Hepatocyte (in vitro differentiated cells): ENCODE data around the gene ANKS1B. TPM values are rescaled to one million over a fixed set of nuclear protein-coding genes. Genes with fewer than 3 reads are reported as not detected.

Experiments
- DNase-seq: peaks from one replicate; pipeline ENCODE4 v3.0.0-alpha.2; 2016; ENCODE audit warnings: low spot score
- H2AFZ ChIP-seq: fragments of 200-600 bp; sonication (generic); 2 replicates; pipeline ENCODE4 v1.6.0; 2016; ENCODE audit warnings: antibody characterized with exemption, mild to moderate bottlenecking
- H3K27ac ChIP-seq: fragments of 200-600 bp; sonication (generic); 2 replicates; pipeline ENCODE4 v1.5.1; 2016; ENCODE audit warnings: mild to moderate bottlenecking
- H3K27me3 ChIP-seq: fragments of 200-600 bp; sonication (generic); 2 replicates; pipeline ENCODE4 v1.6.1; 2016
- H3K36me3 ChIP-seq: fragments of 200-600 bp; sonication (generic); replicated peaks from 2 replicates; pipeline ENCODE4 v1.5.1; 2016; ENCODE audit warnings: low read depth; ENCODE audit not compliant: insufficient read depth
- H3K4me1 ChIP-seq: fragments of 200-600 bp; sonication (generic); 2 replicates; pipeline ENCODE4 v1.5.1; 2016; ENCODE audit warnings: mild to moderate bottlenecking, moderate library complexity; ENCODE audit not compliant: insufficient read depth
- H3K4me2 ChIP-seq: fragments of 200-600 bp; sonication (generic); 2 replicates; pipeline ENCODE4 v1.6.0; 2016
- H3K4me3 ChIP-seq: fragments of 200-600 bp; sonication (generic); 2 replicates; pipeline ENCODE4 v1.5.1; 2016; ENCODE audit warnings: mild to moderate bottlenecking
- H3K79me2 ChIP-seq: fragments of 200-600 bp; sonication (generic); 2 replicates; pipeline ENCODE4 v1.6.0; 2017; ENCODE audit warnings: mild to moderate bottlenecking
- H3K9me2 ChIP-seq: fragments of 200-600 bp; sonication (generic); replicated peaks from 2 replicates; pipeline ENCODE4 v1.6.0; 2017; ENCODE audit warnings: mild to moderate bottlenecking; ENCODE audit not compliant: insufficient read depth
- H3K9me3 ChIP-seq: fragments of 200-600 bp; sonication (generic); 2 replicates; pipeline ENCODE4 v1.5.1; 2016; ENCODE audit warnings: low read depth, mild to moderate bottlenecking
- H4K20me1 ChIP-seq: fragments of 200-600 bp; sonication (generic); 2 replicates; pipeline ENCODE4 v1.6.0; 2016; ENCODE audit warnings: mild to moderate bottlenecking; ENCODE audit not compliant: insufficient read depth, poor library complexity, severe bottlenecking
- CTCF ChIP-seq: fragments of 200-600 bp; sonication (generic); IDR thresholded peaks from 2 replicates; pipeline ENCODE4 v1.5.1; 2016; ENCODE audit warnings: antibody characterized with exemption, mild to moderate bottlenecking; ENCODE audit not compliant: poor library complexity
- EZH2 ChIP-seq: fragments of 200-600 bp; sonication (generic); IDR thresholded peaks from 2 replicates; pipeline ENCODE4 v1.6.1; 2016; ENCODE audit warnings: antibody characterized with exemption, mild to moderate bottlenecking, borderline replicate concordance
- EZH2phosphoT487 ChIP-seq: fragments of 200-600 bp; sonication (generic); IDR thresholded peaks from one replicate; pipeline ENCODE4 v1.6.1; 2018; ENCODE audit warnings: antibody characterized with exemption, mild to moderate bottlenecking, low read depth, moderate library complexity; ENCODE audit not compliant: unreplicated experiment, severe bottlenecking
- WGBS: methylation state at CpG from one replicate; pipeline ENCODE4 v1.1.6; 2016; ENCODE audit warnings: low lambda C conversion rate; ENCODE audit errors: missing lambda C conversion rate; 5-methylcytosine and 5-hydroxymethylcytosine counted together
- polyA plus RNA-seq: library from polyadenylated mRNA; unstranded; fragments of >200 nt; fragmentation: Nextera tagmentation; extraction: Ambion mirVana; gene quantifications from 2 replicates; pipeline ENCODE4 v1.2.1, GENCODE V29; 2016
- total RNA-seq: library from RNA; depleted of rRNA; stranded (reverse); fragments of >200 nt; gene quantifications from 2 replicates; pipeline ENCODE4 v1.2.3, GENCODE V29; 2014

Gene ANKS1B
- total and polyA plus RNA-seq, 2 experiments from 2014 or later = 1.6 to 2.2 TPM

- Histone ChIP-seq H2AFZ (no peak overlapping the region), H3K36me3 (no peaks in the 10 kb centered on the region), H3K27ac (no peak overlapping the region), H3K79me2 (no peaks in the 10 kb centered on the region), H3K9me2 (no peaks in the 10 kb centered on the region), H3K4me1 (no peaks in the 10 kb centered on the region), H3K27me3 (no peaks in the 10 kb centered on the region), H3K4me3 (no peak overlapping the region), H3K4me2 (no peak overlapping the region), H4K20me1 (no peaks in the 10 kb centered on the region), H3K9me3 (no peaks in the 10 kb centered on the region)
- TF ChIP-seq EZH2phosphoT487 = no peak
- no peak for TF ChIP-seq CTCF
- TF ChIP-seq EZH2 = no peak
- WGBS = 91% methylated on average over 2 of the region's 2 CpGs
- DNase-seq = no peak
These were observed 1201.3 kb downstream of the ANKS1B start for GRCh38 chr12:98783420-98783819.

- H3K9me2 ChIP-seq = no peaks in the 10 kb centered on the region
- no peak overlapping the region for H3K4me3 ChIP-seq
- H3K36me3 ChIP-seq = no peaks in the 10 kb centered on the region
- H2AFZ ChIP-seq = no peak overlapping the region
- no peak overlapping the region for H3K4me2 ChIP-seq
- no peak overlapping the region for H3K27ac ChIP-seq
- H3K4me1 ChIP-seq = no peaks in the 10 kb centered on the region
- 65% methylated on average over 4 of the region's 4 CpGs for WGBS
- no peaks in the 10 kb centered on the region for H3K79me2 ChIP-seq
- no peaks in the 10 kb centered on the region for H3K27me3 ChIP-seq
- TF ChIP-seq CTCF (no peak), EZH2phosphoT487 (no peak), EZH2 (no peak)
- H4K20me1 ChIP-seq = no peaks in the 10 kb centered on the region
- no peak for DNase-seq
- H3K9me3 ChIP-seq = no peaks in the 10 kb centered on the region
These were observed 1204.5 kb downstream of the ANKS1B start for GRCh38 chr12:98780261-98780660.

GRCh38 chr12:98772818-98773217 is 1211.9 kb downstream of the ANKS1B start:
- Histone ChIP-seq H4K20me1 (no peaks in the 10 kb centered on the region), H3K27ac (no peak overlapping the region), H3K27me3 (no peaks in the 10 kb centered on the region), H3K4me1 (no peaks in the 10 kb centered on the region), H3K9me3 (no peaks in the 10 kb centered on the region), H3K79me2 (no peaks in the 10 kb centered on the region), H3K4me2 (no peak overlapping the region), H3K9me2 (no peaks in the 10 kb centered on the region), H3K36me3 (no peaks in the 10 kb centered on the region), H3K4me3 (no peak overlapping the region), H2AFZ (no peak overlapping the region)
- no peak for DNase-seq
- 88% methylated on average over 3 of the region's 3 CpGs for WGBS
- TF ChIP-seq EZH2 (no peak), EZH2phosphoT487 (no peak), CTCF (no peak)
